Activated B cell treated with CpG ODN at 0.5 μM for 24 hours (primary cell): ENCODE results near the gene CCDC50. TPM values are rescaled to one million over a fixed set of nuclear protein-coding genes. Genes with fewer than 3 reads are reported as not detected.

ENCODE experiments used
- ATAC-seq: fragments of 200-7000 bp; cut with Tn5 transposase; one replicate; pipeline ENCODE4 v1.10.0; 2021; ENCODE audit warnings: low read depth, mild to moderate bottlenecking, moderate library complexity
- CTCF ChIA-PET: fragments of 350-600 bp; sonication (Branson Sonifier 250); formaldehyde crosslinking; loops from one replicate; lab custom pipeline; 2021; ENCODE audit warnings: antibody characterized with exemption; lab: Charles Lee
- POLR2A ChIA-PET: fragments of 350-600 bp; sonication (Branson Sonifier 250); formaldehyde crosslinking; loops from one replicate; lab custom pipeline; 2021; ENCODE audit warnings: antibody characterized with exemption; lab: Charles Lee
- DNase-seq: peaks from one replicate; pipeline ENCODE4 v3.0.0; 2022
- H3K27ac Mint-ChIP-seq: one replicate; pipeline ENCODE4 v1.8.0; 2020; ENCODE audit warnings: mixed read lengths
- H3K27me3 Mint-ChIP-seq: one replicate; pipeline ENCODE4 v1.8.0; 2021; ENCODE audit warnings: mixed read lengths
- H3K36me3 Mint-ChIP-seq: one replicate; pipeline ENCODE4 v1.8.0; 2021; ENCODE audit warnings: low read depth, mixed read lengths
- H3K4me1 Mint-ChIP-seq: one replicate; pipeline ENCODE4 v1.8.0; 2021; ENCODE audit warnings: mixed read lengths
- H3K4me3 Mint-ChIP-seq: one replicate; pipeline ENCODE4 v1.8.0; 2020; ENCODE audit warnings: mild to moderate bottlenecking, mixed read lengths
- H3K9me3 Mint-ChIP-seq: one replicate; pipeline ENCODE4 v1.8.0; 2020; ENCODE audit warnings: mixed read lengths
- CTCF ChIP-seq: fragments of 200-600 bp; IDR thresholded peaks from one replicate; pipeline ENCODE4 v1.8.0; 2022; ENCODE audit warnings: antibody characterized with exemption, mild to moderate bottlenecking
- intact Hi-C: fragments of 100-400 bp; cut with micrococcal nuclease; formaldehyde crosslinking; loops from one replicate; pipeline ENCODE4 v1.15.1; 2024
- total RNA-seq: library from RNA; stranded (reverse); gene quantifications from 2 replicates; pipeline ENCODE4 v1.2.3, GENCODE V29; 2022

The CCDC50 gene
- total RNA-seq, 1 donor from 2014 or later = 153 TPM

- Mint-ChIP-seq H3K36me3 (peaks cover 76% of the 10 kb centered on the region), H3K4me3 (no peak overlapping the region), H3K27me3 (no peaks in the 10 kb centered on the region), H3K9me3 (peaks cover 2% of the 10 kb centered on the region), H3K4me1 (peaks cover 32% of the 10 kb centered on the region), H3K27ac (no peak overlapping the region)
- ATAC-seq (no peak), DNase-seq (no peak)
- TF ChIP-seq CTCF = no peak
- ChIA-PET POLR2A (no interaction called here), CTCF (interaction anchor here (1.1 kb wide), 1 partner anchor 129 kb away, joined by 3 read pairs; no protein-coding TSS in a partner anchor)
- intact Hi-C loops = loop anchor here (2.0 to 5.0 kb wide), 3 partner anchors 15 to 41 kb away; partner anchors contain the start of gene UTS2B
Measured at GRCh38 chr3:191373327-191373726, 44.1 kb downstream of the CCDC50 start.

- peaks cover 2% of the 10 kb centered on the region for H3K9me3 Mint-ChIP-seq
- no peak overlapping the region for H3K27ac Mint-ChIP-seq
- DNase-seq (no peak), ATAC-seq (no peak)
- TF ChIP-seq CTCF = no peak
- intact Hi-C loops = no loop called here
- H3K36me3 Mint-ChIP-seq = peaks cover 69% of the 10 kb centered on the region
- no peaks in the 10 kb centered on the region for H3K27me3 Mint-ChIP-seq
- peaks cover 41% of the 10 kb centered on the region for H3K4me1 Mint-ChIP-seq
- ChIA-PET POLR2A (no interaction called here), CTCF (interaction anchor here (1.3 kb wide), 2 partner anchors 17 to 133 kb away, joined by 3 read pairs; no protein-coding TSS in a partner anchor)
- no peak overlapping the region for H3K4me3 Mint-ChIP-seq
Measured at GRCh38 chr3:191376516-191377141, 47.4 kb downstream of the CCDC50 start.

GRCh38 chr3:191378142-191378812 is 49.1 kb downstream of the CCDC50 start:
- H3K36me3 Mint-ChIP-seq = peaks cover 74% of the 10 kb centered on the region
- POLR2A ChIA-PET = interaction anchor here (0.7 kb wide), 1 partner anchor 24 kb away, joined by 4 read pairs; no protein-coding TSS in a partner anchor
- H3K27me3 Mint-ChIP-seq = no peaks in the 10 kb centered on the region
- peak overlapping the region; percentile 37 for H3K27ac Mint-ChIP-seq
- no peak overlapping the region for H3K4me3 Mint-ChIP-seq
- DNase-seq = no peak
- TF ChIP-seq CTCF = no peak
- H3K4me1 Mint-ChIP-seq = peaks cover 47% of the 10 kb centered on the region
- ATAC-seq = no peak
- CTCF ChIA-PET = interaction anchor here (0.6 kb wide), 1 partner anchor 14 kb away, joined by 3 read pairs; no protein-coding TSS in a partner anchor
- intact Hi-C loops = loop anchor here (2.0 kb wide), 1 partner anchor 13 kb away; no protein-coding TSS in a partner anchor
- no peaks in the 10 kb centered on the region for H3K9me3 Mint-ChIP-seq

GRCh38 chr3:191379446-191379845 is 50.3 kb downstream of the CCDC50 start:
- no peak for ATAC-seq
- intact Hi-C loops = loop anchor here (2.0 kb wide), 1 partner anchor 15 kb away; no protein-coding TSS in a partner anchor
- H3K4me3 Mint-ChIP-seq = no peak overlapping the region
- no peaks in the 10 kb centered on the region for H3K27me3 Mint-ChIP-seq
- H3K9me3 Mint-ChIP-seq = no peaks in the 10 kb centered on the region
- no peak for DNase-seq
- H3K27ac Mint-ChIP-seq = peak overlapping the region; percentile 61
- CTCF ChIA-PET = no interaction called here
- TF ChIP-seq CTCF = no peak
- POLR2A ChIA-PET = no interaction called here
- peaks cover 82% of the 10 kb centered on the region for H3K36me3 Mint-ChIP-seq
- peaks cover 50% of the 10 kb centered on the region for H3K4me1 Mint-ChIP-seq

- DNase-seq (no peak), ATAC-seq (no peak)
- CTCF ChIA-PET = interaction anchor here (1.0 to 1.8 kb wide), 2 partner anchors 11 to 135 kb away, joined by 3 to 8 read pairs; no protein-coding TSS in a partner anchor
- Mint-ChIP-seq H3K9me3 (no peaks in the 10 kb centered on the region), H3K4me3 (no peak overlapping the region), H3K36me3 (peaks cover 83% of the 10 kb centered on the region), H3K4me1 (peaks cover 53% of the 10 kb centered on the region), H3K27ac (peak overlapping the region; percentile 61), H3K27me3 (no peaks in the 10 kb centered on the region)
- TF ChIP-seq CTCF = no peak
- intact Hi-C loops = no loop called here
- POLR2A ChIA-PET = no interaction called here
Measured at GRCh38 chr3:191380001-191380400, 50.8 kb downstream of the CCDC50 start.
